Rectal smooth muscle tissue (tissue), 1 donor: ENCODE measurements around the gene PRKACB.
A peak's percentile ranks its signal among the peaks of the same experiment; 100 is the strongest.
"Not testable (repeated sequence)": the region's sequence is repeated elsewhere in the genome, so short reads cannot be mapped to it uniquely, and the experiment has no call there.

ENCODE experiments used
- H3K27ac ChIP-seq: one replicate; pipeline ENCODE4 v1.7.0; 2013; ENCODE audit warnings: low read depth, low read length, inconsistent platforms
- H3K27me3 ChIP-seq: one replicate; pipeline ENCODE4 v1.7.0; 2013; ENCODE audit warnings: low read length; ENCODE audit not compliant: control insufficient read depth, insufficient read depth
- H3K36me3 ChIP-seq: one replicate; pipeline ENCODE4 v1.7.0; 2013; ENCODE audit warnings: low read length; ENCODE audit not compliant: control insufficient read depth, insufficient read depth
- H3K4me1 ChIP-seq: one replicate; pipeline ENCODE4 v1.7.0; 2013; ENCODE audit warnings: low read length; ENCODE audit not compliant: control insufficient read depth, insufficient read depth
- H3K4me3 ChIP-seq: one replicate; pipeline ENCODE4 v1.7.0; 2013; ENCODE audit warnings: low read length
- H3K9ac ChIP-seq: one replicate; pipeline ENCODE4 v1.7.0; 2013; ENCODE audit warnings: low read length

The PRKACB gene

DNA sequence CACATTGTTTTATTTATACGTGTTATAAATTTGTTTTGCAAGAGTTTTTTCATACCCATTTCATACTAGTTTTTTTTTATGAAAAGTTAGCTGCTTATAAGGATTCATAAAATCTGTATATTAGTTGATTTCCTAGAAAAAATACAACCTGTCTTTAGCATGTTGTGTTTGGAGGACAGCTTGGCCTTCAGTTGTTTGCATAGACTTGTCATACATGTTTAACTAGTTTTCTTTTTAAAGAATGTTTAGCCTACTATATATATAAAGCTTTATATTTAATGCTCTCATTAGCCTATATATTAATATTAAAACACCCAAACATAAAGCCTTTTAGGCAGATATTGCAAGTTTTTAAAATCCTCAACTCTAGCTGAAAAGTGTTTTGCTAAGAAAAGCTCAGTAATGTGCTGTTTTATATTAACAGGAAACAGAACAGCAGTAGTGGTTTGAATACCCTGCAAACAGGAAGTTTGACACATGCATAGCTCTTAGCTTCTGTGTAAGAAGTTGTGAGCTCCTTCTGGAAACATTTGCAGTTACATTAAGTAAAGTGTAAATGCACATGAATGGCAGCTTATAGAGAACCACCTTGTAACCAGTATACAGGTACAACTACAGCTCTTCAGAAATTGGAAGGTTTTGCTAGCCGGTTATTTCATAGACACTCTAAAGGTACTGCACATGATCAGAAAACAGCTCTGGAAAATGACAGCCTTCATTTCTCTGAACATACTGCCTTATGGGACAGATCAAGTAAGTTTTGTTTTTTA is at the start of gene PRKACB:
Gene PRKACB, plus strand, starts transcription at position 476 of the 770 bp plus-strand sequence. Its CDS starts 91 bp downstream, at position 567.
- Histone ChIP-seq H3K27ac (no peak within 1 kb of the TSS), H3K4me3 (peak within 1 kb of the TSS; percentile 59), H3K36me3 (no peaks in the 10 kb centered on the region), H3K27me3 (no peaks in the 10 kb centered on the region), H3K4me1 (no peaks in the 10 kb centered on the region), H3K9ac (no peak within 1 kb of the TSS)

DNA sequence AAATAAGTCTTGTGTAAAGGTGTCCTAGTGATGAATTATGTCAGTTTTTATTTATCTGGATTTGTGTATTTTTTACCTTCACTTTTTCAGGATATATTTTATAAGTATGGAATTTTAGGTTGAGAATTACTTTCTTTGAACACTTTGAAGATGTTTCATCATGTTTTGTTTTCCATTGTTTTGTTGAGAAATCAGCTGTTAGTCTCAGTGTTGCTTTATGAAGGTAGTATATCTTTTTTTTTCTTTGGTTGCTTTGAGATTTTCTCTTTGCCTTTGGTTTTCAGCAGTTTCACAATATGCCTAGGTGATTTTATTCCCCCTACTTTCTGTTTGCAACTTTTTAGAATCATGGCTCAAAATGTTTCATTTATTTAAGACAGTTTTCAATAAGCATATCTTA is 48.8 kb upstream of the PRKACB start:
- H3K4me1 ChIP-seq = no peaks in the 10 kb centered on the region
- H3K27me3 ChIP-seq = no peaks in the 10 kb centered on the region
- no peaks in the 10 kb centered on the region for H3K36me3 ChIP-seq
- H3K9ac ChIP-seq = no peak overlapping the region
- no peak overlapping the region for H3K27ac ChIP-seq
- H3K4me3 ChIP-seq = no peak overlapping the region

DNA sequence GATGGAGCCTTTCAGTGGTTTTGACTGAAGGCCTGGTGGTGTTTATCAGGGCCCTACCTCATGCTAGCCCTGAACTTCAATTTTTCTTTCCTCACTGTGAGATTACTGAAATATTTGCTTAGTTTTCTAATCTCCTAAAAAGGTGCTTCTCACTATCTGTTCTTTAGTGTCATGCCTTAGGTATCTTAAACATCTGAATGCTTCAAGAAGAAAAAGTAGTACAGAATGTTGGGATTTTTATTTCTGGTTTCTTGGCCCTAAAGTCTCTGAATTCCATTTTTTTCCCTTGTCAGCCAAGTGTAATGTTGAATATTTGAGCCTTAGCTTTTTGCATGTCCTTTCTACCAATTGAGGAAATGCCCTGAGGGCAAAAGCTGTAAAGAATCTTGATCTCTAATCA is 47.9 kb upstream of the PRKACB start:
- H3K4me1 ChIP-seq = no peaks in the 10 kb centered on the region
- H3K36me3 ChIP-seq = no peaks in the 10 kb centered on the region
- no peak overlapping the region for H3K4me3 ChIP-seq
- no peaks in the 10 kb centered on the region for H3K27me3 ChIP-seq
- no peak overlapping the region for H3K9ac ChIP-seq
- no peak overlapping the region for H3K27ac ChIP-seq

DNA sequence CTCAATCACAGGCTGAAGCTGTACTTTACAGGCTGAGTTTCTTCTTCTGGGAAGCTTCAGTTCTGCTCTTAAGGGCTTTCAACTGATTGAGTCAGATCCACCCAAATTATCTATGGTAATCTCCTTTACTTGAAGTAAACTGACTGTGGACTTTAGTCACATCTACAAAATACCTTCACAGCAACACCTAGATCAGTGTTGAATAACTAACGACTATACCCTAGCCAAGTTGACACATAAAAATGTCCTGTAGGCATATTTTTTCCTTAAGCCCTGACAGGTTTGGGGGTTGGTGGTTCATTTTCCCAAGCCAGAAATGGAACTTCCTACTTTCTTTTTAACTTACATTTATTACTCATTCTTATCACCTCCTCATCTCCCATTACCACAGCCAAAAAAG is 42.9 kb upstream of the PRKACB start:
- Histone ChIP-seq H3K4me3 (no peak overlapping the region), H3K27ac (no peak overlapping the region), H3K9ac (no peak overlapping the region), H3K27me3 (no peaks in the 10 kb centered on the region), H3K36me3 (no peaks in the 10 kb centered on the region), H3K4me1 (peaks cover 3% of the 10 kb centered on the region)

DNA sequence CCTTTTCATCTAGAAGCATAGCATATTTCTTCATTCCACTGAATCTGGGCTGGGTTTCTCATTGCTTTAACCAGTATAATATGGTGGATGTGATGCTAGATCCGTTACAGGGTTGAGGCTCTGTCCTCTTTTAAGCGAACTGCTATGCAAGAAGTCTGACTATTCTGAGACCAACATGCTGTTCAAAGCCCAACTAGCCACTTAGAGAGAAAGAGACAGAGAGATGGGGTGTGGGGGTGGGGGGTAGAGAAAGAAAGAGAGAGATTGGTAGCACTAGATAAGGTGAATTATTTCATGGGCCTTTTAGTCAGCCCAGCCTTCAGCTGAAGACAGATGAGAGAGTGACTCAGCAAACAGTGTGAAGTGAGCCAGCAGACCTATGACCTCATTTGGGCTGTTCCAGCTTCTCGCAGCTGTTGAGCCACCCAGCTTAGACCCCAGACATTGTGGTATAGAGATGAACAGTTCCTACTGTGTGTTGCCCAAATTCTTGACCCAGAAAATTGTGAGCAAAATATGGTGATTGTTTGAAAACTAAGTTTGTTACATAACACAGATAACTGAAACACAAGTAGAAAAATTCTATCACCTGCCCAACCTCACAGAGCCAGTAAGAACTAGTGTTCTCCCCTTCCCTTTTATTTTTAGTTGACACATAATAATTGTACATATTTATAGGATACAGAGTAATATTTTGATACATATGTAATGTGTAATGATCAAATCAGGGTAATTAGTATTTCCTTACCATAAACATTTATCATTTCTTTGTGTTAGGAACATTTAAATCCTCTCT is 40.7 kb upstream of the PRKACB start:
- Histone ChIP-seq H3K4me3 (no peak overlapping the region), H3K4me1 (peaks cover 3% of the 10 kb centered on the region), H3K9ac (no peak overlapping the region), H3K36me3 (no peaks in the 10 kb centered on the region), H3K27me3 (no peaks in the 10 kb centered on the region), H3K27ac (no peak overlapping the region)

DNA sequence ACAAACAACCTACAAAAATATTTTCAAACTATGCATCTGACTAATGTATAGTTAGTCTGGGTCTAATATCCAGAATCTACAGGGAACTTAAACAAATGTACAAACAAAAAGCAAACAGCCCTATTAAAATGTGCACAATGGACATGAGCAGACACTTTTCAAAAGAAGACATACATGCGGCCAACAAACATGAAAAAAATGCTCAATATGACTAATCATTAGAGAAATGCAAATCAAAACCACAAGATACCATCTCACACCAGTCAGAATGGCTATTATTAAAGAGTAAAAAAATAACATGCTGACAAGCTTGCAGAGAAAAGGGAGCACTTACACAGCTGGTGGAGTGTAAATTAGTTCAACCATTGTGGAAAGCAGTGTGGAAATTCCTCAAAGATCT is 36.5 kb upstream of the PRKACB start:
- H3K27ac ChIP-seq, H3K4me3 ChIP-seq, H3K27me3 ChIP-seq, H3K36me3 ChIP-seq, H3K4me1 ChIP-seq, H3K9ac ChIP-seq: not testable (repeated sequence)

DNA sequence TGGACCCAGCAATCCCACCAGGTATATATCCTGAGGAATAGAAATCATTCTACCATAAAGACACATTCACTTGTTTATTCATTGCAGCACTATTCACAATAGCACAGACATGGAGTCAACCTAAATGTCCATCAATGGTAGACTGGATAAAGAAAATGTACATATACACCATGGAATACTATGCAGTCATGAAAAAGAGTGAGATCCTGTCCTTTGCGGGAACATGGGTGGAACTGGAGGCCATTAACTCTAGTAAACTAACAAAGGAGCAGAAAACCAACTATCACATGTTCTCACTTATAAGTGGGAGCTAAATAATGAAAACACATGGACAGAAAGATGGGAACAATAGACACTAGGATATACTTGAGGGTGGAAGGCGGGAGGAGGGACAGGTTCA is 36.1 kb upstream of the PRKACB start:
- Histone ChIP-seq H3K9ac (no peak overlapping the region), H3K36me3 (no peaks in the 10 kb centered on the region), H3K27me3 (no peaks in the 10 kb centered on the region), H3K27ac (no peak overlapping the region), H3K4me3 (no peak overlapping the region), H3K4me1 (peaks cover 3% of the 10 kb centered on the region)

DNA sequence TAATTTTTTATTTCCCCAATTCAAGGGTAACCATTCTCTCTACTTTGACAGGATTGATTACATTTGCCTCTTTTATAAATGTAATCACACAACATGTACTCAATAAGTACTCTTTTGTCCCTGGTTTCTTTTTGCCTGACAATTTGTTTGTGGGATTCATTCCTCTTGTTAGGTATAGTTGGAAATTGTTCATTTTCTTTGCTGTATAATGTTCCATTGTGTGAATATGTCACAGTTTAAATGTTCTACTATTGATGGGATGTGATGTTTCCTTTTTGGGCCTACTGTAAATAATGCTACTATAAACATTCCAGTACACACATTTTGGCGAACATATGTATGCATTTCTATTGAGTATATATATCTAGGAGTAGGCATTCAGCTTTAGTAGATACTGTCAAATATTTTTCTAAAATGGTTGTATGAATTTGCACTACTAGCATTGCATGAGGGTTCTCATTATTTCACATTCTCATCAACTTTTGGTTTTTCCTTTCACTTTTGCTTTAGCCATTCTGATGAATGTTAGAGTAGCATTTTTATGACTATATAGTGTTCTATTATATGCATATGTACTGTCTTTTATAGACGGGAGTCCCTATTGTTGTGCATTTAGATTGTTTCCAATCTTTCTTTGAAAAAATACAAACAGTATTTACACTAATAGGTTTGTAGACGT is 35.0 kb upstream of the PRKACB start:
- Histone ChIP-seq H3K27ac (no peak overlapping the region), H3K27me3 (no peaks in the 10 kb centered on the region), H3K9ac (no peak overlapping the region), H3K36me3 (no peaks in the 10 kb centered on the region), H3K4me3 (no peak overlapping the region), H3K4me1 (no peaks in the 10 kb centered on the region)

DNA sequence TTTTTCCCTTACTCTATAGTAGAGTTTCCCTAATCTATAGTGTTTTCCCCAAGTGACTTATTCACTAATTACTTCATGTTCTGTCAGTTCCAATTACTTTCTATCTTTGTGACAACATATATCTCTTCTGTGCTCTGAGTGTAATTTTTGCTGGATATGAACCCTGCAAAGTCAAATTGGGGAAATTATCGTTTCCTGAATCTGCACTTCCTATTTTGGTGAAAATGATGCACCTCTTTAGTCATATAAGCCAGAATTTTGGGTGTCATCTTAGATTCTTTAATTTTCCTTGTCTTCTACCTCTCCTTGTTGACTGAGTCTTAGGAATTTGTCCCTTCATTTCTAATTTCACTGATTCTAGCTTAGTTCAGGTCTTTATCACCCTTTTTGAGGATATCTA is 33.4 kb upstream of the PRKACB start:
- no peak overlapping the region for H3K9ac ChIP-seq
- no peaks in the 10 kb centered on the region for H3K27me3 ChIP-seq
- H3K27ac ChIP-seq = no peak overlapping the region
- no peak overlapping the region for H3K4me3 ChIP-seq
- H3K4me1 ChIP-seq = no peaks in the 10 kb centered on the region
- no peaks in the 10 kb centered on the region for H3K36me3 ChIP-seq

DNA sequence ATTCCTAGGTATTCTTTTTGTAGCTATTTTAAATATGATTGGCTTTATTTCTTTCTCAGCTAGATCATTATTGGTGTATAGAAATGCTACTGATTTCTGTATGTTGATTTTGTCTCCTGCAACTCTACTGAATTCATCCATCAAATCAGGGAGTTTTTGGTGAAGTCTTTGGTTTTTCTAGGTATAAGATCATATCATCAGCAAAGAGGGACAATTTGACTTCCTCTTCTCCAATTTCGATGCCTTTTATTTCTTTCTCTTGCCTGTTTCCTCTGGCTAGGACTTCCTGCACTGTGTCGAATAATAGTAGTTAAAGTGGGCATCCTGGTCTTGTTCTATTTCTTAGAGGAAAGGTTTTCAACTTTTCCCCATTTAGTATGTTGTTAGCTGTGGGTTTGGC is 27.5 kb upstream of the PRKACB start:
- no peak overlapping the region for H3K27ac ChIP-seq
- H3K9ac ChIP-seq = no peak overlapping the region
- H3K27me3 ChIP-seq = no peaks in the 10 kb centered on the region
- H3K36me3 ChIP-seq = no peaks in the 10 kb centered on the region
- no peaks in the 10 kb centered on the region for H3K4me1 ChIP-seq
- H3K4me3 ChIP-seq = no peak overlapping the region

DNA sequence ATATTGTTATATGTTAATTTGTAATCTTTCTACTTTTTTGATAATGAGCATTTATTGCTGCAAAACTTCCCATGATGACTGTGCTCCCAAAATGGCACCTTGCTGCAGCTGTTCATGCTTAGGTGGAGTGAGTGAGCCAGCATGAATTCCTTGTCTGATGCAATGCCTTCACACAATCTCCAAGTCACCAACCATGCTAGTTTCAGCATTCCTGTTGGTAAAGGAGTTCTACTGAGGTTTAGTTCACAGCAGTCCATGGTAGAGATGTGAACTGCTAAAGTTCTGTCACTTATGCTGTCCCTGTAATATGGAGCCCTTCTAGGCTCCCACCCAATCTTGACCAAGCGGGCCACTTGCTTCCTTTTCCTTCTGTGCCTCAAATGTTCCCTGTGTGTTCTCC is 26.2 kb upstream of the PRKACB start:
- no peaks in the 10 kb centered on the region for H3K27me3 ChIP-seq
- H3K4me1 ChIP-seq = peaks cover 2% of the 10 kb centered on the region
- H3K27ac ChIP-seq = no peak overlapping the region
- H3K4me3 ChIP-seq = no peak overlapping the region
- H3K36me3 ChIP-seq = no peaks in the 10 kb centered on the region
- no peak overlapping the region for H3K9ac ChIP-seq

DNA sequence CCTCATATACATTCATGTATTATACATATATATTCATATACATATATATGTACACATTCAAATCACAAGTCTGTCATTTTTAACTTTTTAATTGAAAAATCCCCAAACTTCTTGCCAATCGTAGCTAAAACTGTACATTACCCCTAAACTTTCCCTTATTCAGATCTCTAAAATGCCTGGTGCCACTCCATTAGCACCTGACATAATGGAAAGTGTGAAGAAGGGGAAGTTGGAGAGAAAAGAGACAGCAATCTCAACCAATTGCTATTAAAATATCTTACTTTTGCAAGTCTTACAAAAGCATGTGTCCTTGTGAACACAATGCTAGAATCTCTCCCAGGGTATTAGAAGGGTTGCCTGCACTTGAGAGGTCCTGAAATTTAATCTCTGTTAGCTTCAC is 22.7 kb upstream of the PRKACB start:
- Histone ChIP-seq H3K36me3 (no peaks in the 10 kb centered on the region), H3K4me1 (peaks cover 2% of the 10 kb centered on the region), H3K27me3 (no peaks in the 10 kb centered on the region), H3K4me3 (no peak overlapping the region), H3K9ac (no peak overlapping the region), H3K27ac (no peak overlapping the region)
